T-helper 1 cell (primary cell): ENCODE measurements around the gene GLIPR2.

Experiments
- DNase-seq, 5 donors: peaks; one replicate each; pipeline ENCODE4 v3.0.0-alpha.2; 2012 to 2020

The GLIPR2 gene

DNA sequence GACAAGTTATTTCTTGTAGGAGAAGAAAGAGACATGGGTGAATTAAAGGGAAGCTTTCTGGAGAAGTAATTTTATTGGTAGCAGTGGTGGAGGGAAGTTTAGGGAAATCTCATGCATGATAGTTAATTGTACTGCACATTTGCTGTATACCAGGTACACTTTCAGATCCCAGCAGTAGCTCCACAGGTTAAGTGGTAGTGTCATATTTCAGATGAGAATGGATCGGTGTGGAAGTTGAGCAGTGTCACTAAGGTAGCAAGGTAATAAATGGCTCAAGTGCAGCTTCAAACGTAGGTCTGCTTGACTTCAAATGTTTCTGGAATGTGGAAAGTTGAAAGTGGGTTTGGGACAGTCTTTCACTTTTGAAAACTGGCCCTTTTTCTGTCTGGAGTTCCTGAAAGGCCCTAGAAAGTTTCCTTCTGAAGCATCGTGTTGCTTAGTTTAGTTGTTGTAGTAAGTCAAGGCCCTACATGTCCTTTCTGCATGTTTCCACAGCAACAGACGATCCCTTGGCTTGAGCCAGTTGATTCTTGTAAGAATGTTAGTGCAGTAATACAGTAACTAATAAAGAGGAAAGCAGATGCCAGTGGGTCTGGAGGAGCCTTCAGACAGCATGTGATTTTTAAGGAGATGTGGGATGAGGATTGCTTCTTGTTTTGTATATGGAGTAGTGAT lies 57.9 kb downstream of the GLIPR2 start:
- no peak for DNase-seq

DNA sequence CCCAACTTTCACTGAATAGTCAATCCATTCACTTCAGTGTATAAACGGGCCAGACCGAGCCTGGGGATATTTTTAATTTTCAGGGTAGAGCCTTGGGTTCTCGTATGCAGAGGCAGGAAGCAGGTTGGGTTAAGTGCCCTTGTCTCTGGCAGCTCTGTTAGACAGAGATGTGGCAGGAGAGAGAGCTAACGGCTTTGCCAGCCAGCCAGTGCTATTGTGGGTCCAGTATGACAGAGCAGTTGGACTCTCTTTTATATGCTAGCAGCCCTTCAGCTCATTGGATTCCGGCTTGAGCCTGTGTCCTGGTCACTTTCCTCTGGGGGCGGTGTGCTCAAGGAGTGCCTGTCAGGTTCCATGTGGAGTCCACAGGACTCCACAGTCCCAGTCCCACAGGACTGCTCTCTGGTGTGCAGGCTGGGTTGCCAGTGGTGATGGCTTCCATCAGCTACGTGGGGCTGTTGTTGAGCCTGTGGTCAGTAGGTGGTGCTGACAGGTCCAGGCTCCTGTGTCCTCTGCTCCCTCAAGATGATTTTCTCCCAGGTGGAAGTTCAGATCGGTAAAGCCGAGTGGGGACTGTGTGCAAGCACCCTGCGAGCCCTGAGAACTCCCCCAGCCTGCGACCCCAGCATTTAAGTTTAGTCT lies 68.5 kb downstream of the GLIPR2 start:
- DNase-seq, result no peak

GRCh38 chr9:36207016-36207415 lies 70.5 kb downstream of the GLIPR2 start:
- no peak for DNase-seq

- DNase-seq, result no peak
Measured at GRCh38 chr9:36207546-36208012, 71.0 kb downstream of the GLIPR2 start.

GRCh38 chr9:36208521-36209253 lies 72.2 kb downstream of the GLIPR2 start:
- DNase-seq, result no peak

GRCh38 chr9:36210722-36211121 lies 74.2 kb downstream of the GLIPR2 start:
- no peak for DNase-seq

- no peak for DNase-seq
Measured at GRCh38 chr9:36211510-36211909, 75.0 kb downstream of the GLIPR2 start.

DNA sequence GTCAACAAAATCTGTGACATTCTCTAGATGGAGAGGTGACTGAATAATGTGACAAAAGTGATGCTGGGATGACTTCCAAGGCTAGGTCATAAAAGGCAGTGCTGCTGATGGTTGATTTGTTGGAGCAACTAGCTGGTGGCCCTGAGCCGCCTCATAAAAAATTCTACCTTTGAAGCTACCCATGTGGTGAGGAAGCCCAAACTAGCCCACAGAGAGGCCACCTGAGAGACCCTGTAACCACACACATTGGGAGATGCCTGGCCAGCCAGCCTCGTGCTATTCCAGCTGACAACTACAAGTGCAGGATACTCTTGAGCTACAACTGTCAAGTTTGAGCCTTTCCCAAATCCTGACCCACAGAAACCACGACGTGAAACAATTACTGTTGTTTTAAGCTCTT lies 76.9 kb downstream of the GLIPR2 start:
- no peak for DNase-seq
